Karpas-422 (cell line): ENCODE results near the gene HUWE1. TPM values are rescaled to one million over a fixed set of nuclear protein-coding genes. Genes with fewer than 3 reads are reported as not detected.

Experiments
- DNase-seq: peaks from one replicate; pipeline ENCODE4 v3.0.0-alpha.2; 2015
- H2AFZ ChIP-seq: fragments of 200-600 bp; sonication (generic); 2 replicates; pipeline ENCODE4 v1.6.1; 2014; ENCODE audit warnings: antibody characterized with exemption, low read length, mixed read lengths
- H3K27ac ChIP-seq: fragments of 200-600 bp; sonication (generic); 2 replicates; pipeline ENCODE4 v1.5.1; 2014; ENCODE audit warnings: mild to moderate bottlenecking, low read length, moderate library complexity
- H3K27me3 ChIP-seq: fragments of 200-600 bp; sonication (generic); 2 replicates; pipeline ENCODE4 v1.6.1; 2014; ENCODE audit warnings: low read length, mixed read lengths
- H3K36me3 ChIP-seq: fragments of 200-600 bp; sonication (generic); 2 replicates; pipeline ENCODE4 v1.6.1; 2014; ENCODE audit warnings: low read length, mixed read lengths; ENCODE audit not compliant: insufficient read depth
- H3K4me1 ChIP-seq: fragments of 200-600 bp; sonication (generic); 2 replicates; pipeline ENCODE4 v1.6.1; 2014; ENCODE audit warnings: mild to moderate bottlenecking, low read length, mixed read lengths
- H3K4me2 ChIP-seq: fragments of 200-600 bp; sonication (generic); 2 replicates; pipeline ENCODE4 v1.6.1; 2014; ENCODE audit warnings: low read length, low read depth, mild to moderate bottlenecking; ENCODE audit not compliant: poor library complexity, severe bottlenecking
- H3K4me3 ChIP-seq: fragments of 200-600 bp; sonication (generic); 2 replicates; pipeline ENCODE4 v1.5.1; 2014; ENCODE audit warnings: mild to moderate bottlenecking, antibody characterized with exemption, low read length, mixed read lengths
- H3K79me2 ChIP-seq: fragments of 200-600 bp; sonication (generic); 2 replicates; pipeline ENCODE4 v1.6.1; 2014; ENCODE audit warnings: mild to moderate bottlenecking, low read length, mixed read lengths
- H3K9ac ChIP-seq: fragments of 200-600 bp; sonication (generic); 2 replicates; pipeline ENCODE4 v1.6.0; 2014; ENCODE audit warnings: low read length
- H3K9me2 ChIP-seq: fragments of 200-600 bp; sonication (generic), shearing (Covaris generic); replicated peaks from 2 replicates; pipeline ENCODE4 v1.6.0; 2014; ENCODE audit warnings: mild to moderate bottlenecking, low read length, moderate library complexity; ENCODE audit not compliant: insufficient read depth
- H3K9me3 ChIP-seq: fragments of 300-700, 200-600 bp; sonication (generic); 2 replicates; pipeline ENCODE4 v1.6.1; 2014; ENCODE audit warnings: low read length, mixed read lengths
- H4K20me1 ChIP-seq: fragments of 200-600 bp; sonication (generic); 2 replicates; pipeline ENCODE4 v1.6.1; 2014; ENCODE audit warnings: mild to moderate bottlenecking, antibody characterized with exemption, low read length, low read depth; ENCODE audit not compliant: insufficient read depth
- total RNA-seq: library from RNA; depleted of rRNA; stranded (reverse); fragments of >200 nt; shearing (Covaris generic); gene quantifications from 2 replicates; pipeline ENCODE4 v1.2.3, GENCODE V29; 2014; ENCODE audit warnings: low replicate concordance

The HUWE1 gene
- total RNA-seq, 1 experiment from 2014 or later = 104 TPM

DNA sequence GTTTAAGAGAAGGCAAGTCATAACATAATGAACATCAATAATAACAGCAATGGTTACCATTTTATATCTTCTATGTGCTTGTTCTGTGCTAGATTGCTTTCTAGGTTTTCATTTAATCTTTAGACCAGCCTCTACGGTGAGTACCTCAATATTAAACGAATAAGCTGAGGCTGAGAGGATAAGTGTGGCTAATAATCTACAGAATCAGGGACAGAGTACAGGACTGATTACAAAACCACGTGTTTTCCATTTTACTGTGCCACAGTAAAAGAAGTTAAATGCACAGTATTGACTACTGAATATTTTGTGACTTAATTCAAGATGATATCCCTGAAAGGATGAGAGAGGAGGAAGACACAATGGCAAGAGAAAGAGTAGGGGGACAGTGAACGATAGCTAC lies 56.3 kb downstream of the HUWE1 start:
- Histone ChIP-seq H4K20me1 (no peaks in the 10 kb centered on the region), H3K9me3 (no peaks in the 10 kb centered on the region), H3K9me2 (no peaks in the 10 kb centered on the region), H3K27me3 (no peaks in the 10 kb centered on the region), H3K4me1 (no peaks in the 10 kb centered on the region), H3K36me3 (peaks cover 40% of the 10 kb centered on the region; the same call in 1 of the 2 replicates), H3K27ac (no peak overlapping the region), H2AFZ (no peak overlapping the region), H3K79me2 (peaks cover 3% of the 10 kb centered on the region; the same call in 1 of the 2 replicates), H3K4me3 (no peak overlapping the region), H3K4me2 (no peak overlapping the region), H3K9ac (no peak overlapping the region)
- DNase-seq = no peak

DNA sequence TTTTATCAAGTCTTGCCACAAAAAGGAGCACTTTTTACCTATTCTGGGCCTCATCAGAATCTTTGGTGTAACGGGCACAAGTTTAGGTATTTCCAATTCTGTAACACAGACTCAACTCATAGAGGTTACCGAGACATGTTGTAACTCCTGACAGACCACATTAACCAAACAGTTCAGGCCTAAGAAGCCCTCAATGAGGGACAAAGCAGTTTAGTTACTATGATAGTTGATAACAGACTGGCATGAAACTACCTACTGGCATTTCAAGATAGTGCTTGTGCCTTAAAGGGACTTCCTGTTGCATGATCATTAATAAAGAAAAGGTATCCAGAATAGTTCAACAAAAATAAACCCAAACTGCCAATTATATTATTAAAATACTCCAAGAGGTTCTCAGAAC lies 64.1 kb downstream of the HUWE1 start:
- no peak overlapping the region for H3K4me2 ChIP-seq
- H4K20me1 ChIP-seq = no peaks in the 10 kb centered on the region; the same call in 1 of the 2 replicates
- no peak overlapping the region for H2AFZ ChIP-seq
- no peaks in the 10 kb centered on the region for H3K4me1 ChIP-seq
- H3K9me3 ChIP-seq = no peaks in the 10 kb centered on the region
- H3K36me3 ChIP-seq = peaks cover 24% of the 10 kb centered on the region
- no peak overlapping the region for H3K27ac ChIP-seq
- H3K4me3 ChIP-seq = no peak overlapping the region
- no peaks in the 10 kb centered on the region for H3K9me2 ChIP-seq
- DNase-seq = no peak
- H3K27me3 ChIP-seq = no peaks in the 10 kb centered on the region
- H3K9ac ChIP-seq = no peak overlapping the region
- peaks cover 15% of the 10 kb centered on the region; the same call in 1 of the 2 replicates for H3K79me2 ChIP-seq

DNA sequence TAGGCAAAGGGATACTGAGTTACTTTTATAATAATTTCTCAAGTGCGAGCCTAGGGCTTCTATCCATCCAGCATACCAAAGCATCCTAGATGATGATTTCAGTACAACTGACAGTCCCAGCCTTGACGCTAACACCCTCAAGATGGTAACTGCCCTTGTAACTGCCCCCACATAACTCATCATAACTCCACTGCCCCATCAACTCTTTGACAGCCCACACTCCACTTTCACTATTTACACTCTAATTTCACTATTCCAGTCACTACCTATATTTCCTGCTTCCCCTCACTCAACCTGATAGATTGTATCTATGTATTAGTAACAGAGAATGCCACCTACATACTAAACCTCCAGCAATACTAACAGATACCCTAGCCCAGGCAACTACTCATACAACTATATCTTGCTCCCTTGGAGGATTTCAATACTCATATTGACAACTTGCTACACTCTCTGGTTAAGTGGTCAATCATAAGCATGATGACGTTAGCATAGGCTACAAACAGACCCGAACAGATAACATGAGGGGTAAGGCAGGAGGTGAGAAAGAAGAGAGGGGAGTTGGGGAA lies 65.0 kb downstream of the HUWE1 start:
- H2AFZ ChIP-seq = no peak overlapping the region
- DNase-seq = no peak
- no peaks in the 10 kb centered on the region; the same call in 1 of the 2 replicates for H4K20me1 ChIP-seq
- no peak overlapping the region for H3K4me2 ChIP-seq
- peaks cover 24% of the 10 kb centered on the region for H3K36me3 ChIP-seq
- no peak overlapping the region for H3K4me3 ChIP-seq
- no peak overlapping the region for H3K9ac ChIP-seq
- H3K79me2 ChIP-seq = peaks cover 17% of the 10 kb centered on the region; the same call in 1 of the 2 replicates
- H3K4me1 ChIP-seq = no peaks in the 10 kb centered on the region
- no peaks in the 10 kb centered on the region for H3K27me3 ChIP-seq
- no peaks in the 10 kb centered on the region for H3K9me2 ChIP-seq
- no peaks in the 10 kb centered on the region for H3K9me3 ChIP-seq
- no peak overlapping the region for H3K27ac ChIP-seq

DNA sequence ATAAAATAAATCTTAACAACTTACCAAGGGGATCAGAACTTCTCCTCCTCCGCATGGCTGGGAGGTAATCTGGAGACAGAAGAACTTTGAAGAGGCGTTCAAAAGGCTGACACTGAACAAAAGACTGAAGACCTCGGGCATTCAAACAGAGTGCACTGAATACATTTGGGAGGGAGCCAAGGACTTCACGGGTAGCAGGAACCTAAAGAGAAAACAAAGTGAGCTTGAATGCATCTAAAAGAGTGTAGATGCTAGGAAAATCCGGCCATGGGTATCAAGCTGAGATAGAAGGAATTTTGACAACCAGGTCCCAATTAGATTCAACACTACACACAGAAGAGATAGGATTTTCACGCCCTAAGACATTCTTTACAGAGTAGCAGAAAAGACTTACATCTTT lies 69.6 kb downstream of the HUWE1 start:
- no peaks in the 10 kb centered on the region for H3K9me2 ChIP-seq
- no peaks in the 10 kb centered on the region for H3K9me3 ChIP-seq
- H3K27me3 ChIP-seq = no peaks in the 10 kb centered on the region
- no peak overlapping the region for H3K4me2 ChIP-seq
- H3K9ac ChIP-seq = no peak overlapping the region
- peaks cover 34% of the 10 kb centered on the region; the same call in 1 of the 2 replicates for H3K36me3 ChIP-seq
- H3K4me3 ChIP-seq = no peak overlapping the region
- DNase-seq = no peak
- no peak overlapping the region for H2AFZ ChIP-seq
- H3K4me1 ChIP-seq = no peaks in the 10 kb centered on the region
- no peak overlapping the region for H3K27ac ChIP-seq
- no peaks in the 10 kb centered on the region for H4K20me1 ChIP-seq
- H3K79me2 ChIP-seq = peaks cover 17% of the 10 kb centered on the region; the same call in 1 of the 2 replicates

DNA sequence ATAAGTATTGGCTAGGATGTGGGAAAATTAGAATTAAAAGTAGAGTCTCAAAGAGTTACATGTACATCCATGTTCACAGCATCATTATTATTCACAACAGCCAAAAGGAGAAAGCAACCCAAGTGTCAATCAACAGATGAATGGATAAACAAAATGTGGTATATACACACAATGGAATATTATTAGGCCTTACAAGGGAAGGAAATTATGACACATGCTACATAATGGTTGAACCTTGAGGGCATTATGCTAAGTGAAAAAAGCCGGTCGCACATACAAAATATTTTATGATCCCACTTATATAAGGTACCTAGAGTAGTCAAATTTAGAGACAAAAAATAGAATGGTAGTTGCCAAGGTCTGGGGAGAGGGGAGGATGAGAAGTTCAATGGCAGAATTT lies 80.1 kb downstream of the HUWE1 start:
- Histone ChIP-seq H3K79me2 (peaks cover 17% of the 10 kb centered on the region; the same call in 1 of the 2 replicates), H3K9me3 (no peaks in the 10 kb centered on the region), H4K20me1 (no peaks in the 10 kb centered on the region), H3K4me2 (no peak overlapping the region), H3K36me3 (peaks cover 57% of the 10 kb centered on the region), H3K9me2 (no peaks in the 10 kb centered on the region), H3K9ac (no peak overlapping the region), H2AFZ (no peak overlapping the region), H3K4me3 (no peak overlapping the region), H3K27me3 (no peaks in the 10 kb centered on the region), H3K27ac (no peak overlapping the region), H3K4me1 (no peaks in the 10 kb centered on the region)
- DNase-seq = no peak

DNA sequence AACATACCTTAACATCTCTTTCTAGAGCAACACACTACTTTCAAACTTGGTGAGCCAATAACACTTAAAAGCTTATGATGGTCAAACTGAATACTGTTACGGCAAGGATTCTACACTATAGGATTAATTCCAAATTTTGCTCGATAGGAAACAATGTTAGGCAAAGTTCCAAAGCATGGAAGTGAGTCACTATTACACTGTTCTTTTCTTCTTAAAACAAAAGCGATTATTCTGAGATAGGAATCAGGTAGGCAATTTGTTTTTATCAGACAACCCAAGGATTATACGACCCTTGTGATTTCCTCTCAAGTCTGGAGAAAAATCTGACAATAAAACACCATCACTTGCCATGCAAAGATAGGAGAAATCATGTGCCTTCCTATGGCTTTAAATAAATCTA lies 81.5 kb downstream of the HUWE1 start:
- Histone ChIP-seq H3K4me1 (no peaks in the 10 kb centered on the region), H3K9me2 (no peaks in the 10 kb centered on the region), H3K79me2 (peaks cover 7% of the 10 kb centered on the region; the same call in 1 of the 2 replicates), H3K27me3 (no peaks in the 10 kb centered on the region), H3K9me3 (no peaks in the 10 kb centered on the region), H3K27ac (no peak overlapping the region), H3K9ac (no peak overlapping the region), H3K4me2 (no peak overlapping the region), H3K36me3 (peaks cover 59% of the 10 kb centered on the region), H3K4me3 (no peak overlapping the region), H2AFZ (no peak overlapping the region), H4K20me1 (no peaks in the 10 kb centered on the region)
- DNase-seq = no peak

DNA sequence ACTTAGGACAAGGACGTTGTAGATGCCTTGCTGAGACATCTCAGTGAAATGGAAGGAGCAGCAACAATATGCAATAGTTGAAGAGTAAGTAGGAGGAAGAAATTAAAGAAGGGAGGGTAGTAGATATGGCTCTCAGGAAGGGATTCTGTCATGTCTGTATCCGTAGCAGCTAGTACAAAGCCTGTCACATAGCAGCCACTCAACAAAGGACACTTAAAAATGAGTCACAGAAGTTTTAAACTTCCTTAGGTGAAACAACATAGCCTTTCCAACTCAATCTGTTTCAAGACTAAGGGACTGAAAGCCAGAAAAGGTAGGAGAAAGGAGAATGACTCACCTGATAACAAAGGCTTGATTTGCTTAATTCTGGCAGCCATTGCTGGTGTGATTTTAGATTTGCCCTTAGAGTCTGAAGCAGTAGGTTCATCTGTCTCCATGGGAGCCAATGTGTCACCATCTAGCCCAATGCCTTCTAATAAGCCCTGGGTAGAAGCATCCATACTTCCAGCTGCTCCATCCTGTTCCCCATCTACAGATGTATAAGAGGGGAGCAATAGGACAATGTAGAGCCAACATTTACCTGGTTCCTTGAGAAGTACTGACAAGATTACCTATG lies 86.6 kb downstream of the HUWE1 start:
- no peaks in the 10 kb centered on the region for H3K9me3 ChIP-seq
- H2AFZ ChIP-seq = no peak overlapping the region
- H3K4me3 ChIP-seq = no peak overlapping the region
- no peak overlapping the region for H3K9ac ChIP-seq
- no peaks in the 10 kb centered on the region for H3K9me2 ChIP-seq
- peaks cover 3% of the 10 kb centered on the region; the same call in 1 of the 2 replicates for H3K79me2 ChIP-seq
- no peak overlapping the region for H3K27ac ChIP-seq
- no peaks in the 10 kb centered on the region for H3K27me3 ChIP-seq
- no peak for DNase-seq
- no peaks in the 10 kb centered on the region for H3K4me1 ChIP-seq
- H4K20me1 ChIP-seq = no peaks in the 10 kb centered on the region
- H3K36me3 ChIP-seq = peaks cover 47% of the 10 kb centered on the region
- H3K4me2 ChIP-seq = no peak overlapping the region

DNA sequence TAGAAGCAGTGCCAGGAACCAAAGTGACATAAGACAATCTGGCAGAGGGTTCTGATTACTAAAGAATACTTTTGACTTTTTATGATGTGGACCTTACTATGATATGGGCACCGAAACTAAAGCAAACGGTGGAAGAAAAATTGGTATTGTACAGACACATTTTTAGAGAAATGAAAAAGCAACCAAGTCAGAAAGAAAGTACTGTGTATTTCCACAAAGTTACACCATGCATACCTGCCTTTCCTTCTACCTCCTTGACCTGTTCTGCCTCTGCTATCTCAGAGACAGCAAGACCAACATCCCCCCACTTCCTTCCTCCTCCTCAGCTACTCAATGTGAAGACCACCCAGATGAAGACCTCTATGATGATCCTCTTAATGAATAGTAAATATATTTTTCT lies 88.3 kb downstream of the HUWE1 start:
- Histone ChIP-seq H3K4me2 (no peak overlapping the region), H3K27ac (no peak overlapping the region), H3K9me2 (no peaks in the 10 kb centered on the region), H3K9ac (no peak overlapping the region), H3K79me2 (no peaks in the 10 kb centered on the region), H3K9me3 (no peaks in the 10 kb centered on the region), H2AFZ (no peak overlapping the region), H4K20me1 (no peaks in the 10 kb centered on the region), H3K36me3 (peaks cover 42% of the 10 kb centered on the region), H3K27me3 (no peaks in the 10 kb centered on the region), H3K4me3 (no peak overlapping the region), H3K4me1 (no peaks in the 10 kb centered on the region)
- no peak for DNase-seq
